ENCODE results near the gene CLEC17A.

- no peak for TF ChIP-seq E2F6 (IDR thresholded peaks at IDR 0.05; ENCODE audit: borderline replicate concordance, low read depth)
- no peak for TF ChIP-seq MYC (IDR thresholded peaks at IDR 0.05; ENCODE audit: borderline replicate concordance, low read length)
- no peak for TF ChIP-seq CTCF (IDR thresholded peaks at IDR 0.05)
Measured at GRCh38 chr19:14565765-14566711, 16.8 kb upstream of the CLEC17A start.
